Peyer's patch (tissue), 4 donors: ENCODE results near the gene GLS. TPM values are rescaled to one million over a fixed set of nuclear protein-coding genes. Genes with fewer than 3 reads are reported as not detected.

Source experiments
- DNase-seq, 3 donors: peaks; one replicate each; pipeline ENCODE4 v3.0.0-alpha.2; 2017 to 2019
- H3K27ac ChIP-seq, 4 donors: fragments of 200-600 bp; sonication (generic); one replicate each; pipeline ENCODE4 v1.5.1; 2016 to 2019
- H3K27me3 ChIP-seq, 2 donors: fragments of 200-600 bp; sonication (generic); one replicate each; pipeline ENCODE4 v1.5.1; 2019
- H3K36me3 ChIP-seq, 3 donors: fragments of 200-600 bp; sonication (generic); one replicate each; pipeline ENCODE4 v1.5.1; 2016 to 2019
- H3K4me1 ChIP-seq, 4 donors: fragments of 200-600 bp; sonication (generic); one replicate each; pipeline ENCODE4 v1.5.1; 2016 to 2019
- H3K4me3 ChIP-seq, 4 donors: fragments of 200-600 bp; sonication (generic); 1 replicate in 3 of 4; 2 replicates in 1 of 4; pipeline ENCODE4 v1.5.1; 2016 to 2019; ENCODE audit warnings: mild to moderate bottlenecking in 1 of 4
- H3K9me3 ChIP-seq, 4 donors: fragments of 200-600 bp; sonication (generic); one replicate each; pipeline ENCODE4 v1.5.1; 2016 to 2019; ENCODE audit warnings: mild to moderate bottlenecking in 1 of 4
- POLR2A ChIP-seq, 2 donors: fragments of 450-650 bp; IDR thresholded peaks; one replicate each; pipeline ENCODE4 v1.5.1; 2017; ENCODE audit warnings: antibody characterized with exemption in 2 of 2, mild to moderate bottlenecking in 2 of 2, moderate library complexity in 2 of 2
- total RNA-seq, 4 donors: library from RNA; depleted of rRNA; stranded (reverse); fragments of >200 nt; gene quantifications; one replicate each; pipeline ENCODE4 v1.1.0, GENCODE V29; 2016
- TF ChIP-seq, protein P1 (sequence below), 6 experiments: fragments of 450-650 bp in 4 of 6; fragments of 200-600 bp in 2 of 6; sonication (generic) in 1 of 6; IDR thresholded peaks; one replicate each; pipeline ENCODE4 v1.5.1; 2017 to 2019; ENCODE audit warnings: antibody characterized with exemption in 6 of 6, mild to moderate bottlenecking in 3 of 6, moderate library complexity in 1 of 6

Gene GLS
- total RNA-seq, 4 donors from 2014 or later: 232 to 298 (median 258) TPM

GRCh38 chr2:191014653-191015020 is 134.0 kb downstream of the GLS start:
- no peaks in the 10 kb centered on the region for H3K27me3 ChIP-seq
- peaks cover 0 to 25% (median 8%) of the 10 kb centered on the region in 4 donors for H3K4me1 ChIP-seq
- peak overlapping the region; percentile 87 to 97 (median 94) for H3K27ac ChIP-seq
- H3K4me3 ChIP-seq: peak overlapping the region; percentile 80 to 91 (median 82)
- no peak for DNase-seq
- TF ChIP-seq, protein P1, sequence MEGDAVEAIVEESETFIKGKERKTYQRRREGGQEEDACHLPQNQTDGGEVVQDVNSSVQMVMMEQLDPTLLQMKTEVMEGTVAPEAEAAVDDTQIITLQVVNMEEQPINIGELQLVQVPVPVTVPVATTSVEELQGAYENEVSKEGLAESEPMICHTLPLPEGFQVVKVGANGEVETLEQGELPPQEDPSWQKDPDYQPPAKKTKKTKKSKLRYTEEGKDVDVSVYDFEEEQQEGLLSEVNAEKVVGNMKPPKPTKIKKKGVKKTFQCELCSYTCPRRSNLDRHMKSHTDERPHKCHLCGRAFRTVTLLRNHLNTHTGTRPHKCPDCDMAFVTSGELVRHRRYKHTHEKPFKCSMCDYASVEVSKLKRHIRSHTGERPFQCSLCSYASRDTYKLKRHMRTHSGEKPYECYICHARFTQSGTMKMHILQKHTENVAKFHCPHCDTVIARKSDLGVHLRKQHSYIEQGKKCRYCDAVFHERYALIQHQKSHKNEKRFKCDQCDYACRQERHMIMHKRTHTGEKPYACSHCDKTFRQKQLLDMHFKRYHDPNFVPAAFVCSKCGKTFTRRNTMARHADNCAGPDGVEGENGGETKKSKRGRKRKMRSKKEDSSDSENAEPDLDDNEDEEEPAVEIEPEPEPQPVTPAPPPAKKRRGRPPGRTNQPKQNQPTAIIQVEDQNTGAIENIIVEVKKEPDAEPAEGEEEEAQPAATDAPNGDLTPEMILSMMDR (IDR thresholded peaks at IDR 0.05): no peak
- TF ChIP-seq POLR2A (IDR thresholded peaks at IDR 0.05): no peak
- H3K36me3 ChIP-seq: no peaks in the 10 kb centered on the region
- no peaks in the 10 kb centered on the region for H3K9me3 ChIP-seq

Other genes starting within 250 kb of the GLS start
- gene NAB1, start 231.7 kb upstream of the GLS start, total RNA-seq: 10 to 100 TPM; 23.1 to 86.6 (median 31.3) TPM
- gene STAT1, start 133.3 kb downstream of the GLS start, total RNA-seq: 100 to 1,000 TPM in 1 of 4 donors, 10 to 100 TPM in 3; 46.5 to 108 (median 67.2) TPM